Endothelial cell of hepatic sinusoid (primary cell): ENCODE data around the gene GAMT.

Source experiments
- in situ Hi-C: cut with HindIII; loops from 2 replicates; pipeline ENCODE4 v1.10.0; 2017; ENCODE audit warnings: low sequenced_read_pairs

The GAMT gene

GRCh38 chr19:1402411-1403070 lies 1.2 kb upstream of the GAMT start:
- in situ Hi-C loops = no loop called here

GRCh38 chr19:1401889-1402217 lies 511 bp upstream of the GAMT start:
- in situ Hi-C loops = no loop called here

DNA sequence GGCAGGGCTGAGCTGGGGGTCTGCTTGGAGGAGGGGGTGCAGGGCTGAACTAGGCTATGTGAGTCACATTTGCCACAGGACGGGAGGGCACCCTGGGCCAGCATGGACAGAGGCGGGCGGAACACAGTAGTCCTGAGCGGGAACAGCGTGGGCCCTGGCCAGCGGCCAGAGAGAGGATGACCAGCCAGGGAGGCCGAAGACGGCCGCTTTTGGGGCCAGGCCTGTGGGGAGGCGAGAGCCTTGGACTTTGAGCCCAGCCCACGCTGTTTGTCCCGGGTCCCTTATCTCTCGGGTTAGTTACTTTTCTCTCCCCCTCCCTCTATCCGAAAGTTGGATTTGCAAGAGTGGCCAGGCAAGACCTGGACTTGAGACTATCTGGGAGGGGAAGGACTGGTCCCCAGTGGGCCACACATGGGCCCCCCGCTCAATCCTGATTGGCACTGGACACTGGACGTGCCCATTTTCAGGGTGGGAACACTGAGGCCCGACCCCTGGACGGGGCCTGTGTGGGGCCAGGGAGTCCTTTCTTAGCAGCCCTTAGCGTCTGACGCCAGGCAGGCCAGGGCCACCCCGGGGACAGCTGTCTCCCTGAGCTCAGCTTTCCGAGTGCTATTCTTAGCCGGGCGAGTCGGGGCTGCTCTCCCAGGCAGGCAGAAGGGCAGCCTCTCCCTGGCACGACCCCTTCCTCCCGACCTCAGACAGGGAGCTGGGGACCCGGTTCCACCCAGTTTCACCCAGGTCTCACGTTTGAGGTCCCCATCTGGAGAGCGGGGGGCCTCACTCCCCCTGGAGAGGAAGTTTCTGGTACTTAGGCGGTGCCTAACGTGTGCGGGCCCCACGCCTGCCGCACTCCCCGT lies 833 bp downstream of the GAMT start:
- in situ Hi-C loops = no loop called here

DNA sequence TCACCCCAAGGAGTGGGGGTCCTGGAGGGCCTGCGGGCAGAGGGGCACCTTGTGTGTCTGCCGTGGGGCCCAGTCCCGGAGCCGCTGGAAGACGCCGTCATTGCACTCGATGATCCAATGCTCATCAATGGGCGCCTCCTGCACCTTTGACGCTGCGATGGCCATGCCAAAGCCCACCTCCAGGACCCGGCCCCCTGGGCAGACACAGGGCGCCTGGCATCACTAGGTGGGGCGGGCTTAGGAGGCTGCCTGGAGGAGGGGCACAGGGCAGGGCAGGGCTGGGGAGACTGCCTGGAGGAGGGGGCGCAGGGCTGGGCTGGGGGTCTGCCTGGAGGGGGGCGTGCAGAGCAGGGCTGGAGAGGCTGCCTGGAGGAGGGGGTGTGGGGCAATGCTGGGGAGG lies 1.6 kb downstream of the GAMT start:
- in situ Hi-C loops = loop anchor here (5.0 kb wide), 1 partner anchor 77 kb away; no protein-coding TSS in a partner anchor

GRCh38 chr19:1399079-1399478 lies 2.3 kb downstream of the GAMT start:
- in situ Hi-C loops = loop anchor here (5.0 kb wide), 1 partner anchor 77 kb away; no protein-coding TSS in a partner anchor

DNA sequence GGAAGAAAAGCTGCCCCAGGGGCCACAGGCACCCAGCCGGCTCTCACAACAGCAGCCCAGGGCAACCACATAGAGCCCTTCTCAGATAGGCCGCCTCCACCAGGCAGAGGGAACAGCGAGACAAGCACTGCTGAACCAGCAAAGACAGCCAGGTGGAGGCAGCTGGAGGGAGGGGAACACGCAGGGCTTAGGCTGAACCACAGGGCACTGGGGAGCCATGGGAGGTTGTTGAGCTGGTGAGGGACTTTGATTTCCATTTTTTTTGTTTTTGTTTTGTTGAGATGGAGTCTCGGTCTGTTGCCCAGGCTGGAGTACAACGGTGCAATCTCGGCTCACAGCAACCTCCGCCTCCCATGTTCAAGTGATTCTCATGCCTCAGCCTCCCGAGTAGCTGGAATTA lies 3.5 kb downstream of the GAMT start:
- in situ Hi-C loops = loop anchor here (5.0 kb wide), 1 partner anchor 76 kb away; no protein-coding TSS in a partner anchor

DNA sequence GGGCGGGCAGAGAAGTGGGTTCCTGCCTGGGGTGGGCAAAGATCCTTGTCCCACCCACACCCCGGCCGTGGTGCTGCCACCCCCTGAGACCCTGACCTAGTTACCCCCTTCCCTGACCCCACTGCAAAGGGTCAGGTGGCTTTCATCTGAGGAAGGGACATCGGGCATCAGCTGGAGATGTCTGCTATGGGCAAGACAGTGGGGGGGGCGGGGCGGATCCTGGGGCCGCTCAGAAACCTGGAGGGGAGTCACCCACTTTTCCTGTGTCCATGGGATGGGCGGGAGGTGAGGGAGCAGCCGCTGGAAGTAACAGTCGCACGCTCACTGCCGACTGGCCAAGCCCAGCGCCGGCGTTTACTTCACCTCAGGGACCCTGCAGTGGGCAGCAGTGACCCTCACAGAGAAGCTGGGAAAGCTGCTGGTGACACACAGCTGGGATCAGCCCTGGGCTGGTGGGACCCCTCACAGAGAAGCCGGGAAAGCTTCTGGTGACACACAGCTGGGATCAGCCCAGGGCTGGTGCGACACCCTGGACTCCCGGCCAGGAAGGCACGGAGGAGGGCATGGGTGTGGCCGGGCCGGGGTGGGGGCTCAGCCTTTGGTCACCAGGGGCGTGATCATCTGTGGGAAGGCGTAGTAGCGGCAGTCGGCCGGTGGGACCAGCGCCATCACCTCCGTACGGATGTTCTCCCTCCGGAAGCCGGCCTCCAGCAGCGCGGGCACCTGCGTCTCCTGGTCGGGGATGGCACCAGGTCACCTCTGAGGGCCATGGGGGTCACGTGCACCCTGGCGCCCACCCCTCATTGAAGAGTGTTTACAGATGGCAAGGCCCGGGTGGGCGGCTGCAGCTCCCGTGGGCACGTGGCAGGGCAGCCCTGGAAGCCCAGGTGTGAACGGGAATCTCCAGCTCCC lies 4.3 kb downstream of the GAMT start:
- in situ Hi-C loops = loop anchor here (5.0 kb wide), 1 partner anchor 75 kb away; no protein-coding TSS in a partner anchor

GRCh38 chr19:1396019-1396767 lies 5.1 kb downstream of the GAMT start:
- in situ Hi-C loops = loop anchor here (5.0 kb wide), 1 partner anchor 74 kb away; no protein-coding TSS in a partner anchor

DNA sequence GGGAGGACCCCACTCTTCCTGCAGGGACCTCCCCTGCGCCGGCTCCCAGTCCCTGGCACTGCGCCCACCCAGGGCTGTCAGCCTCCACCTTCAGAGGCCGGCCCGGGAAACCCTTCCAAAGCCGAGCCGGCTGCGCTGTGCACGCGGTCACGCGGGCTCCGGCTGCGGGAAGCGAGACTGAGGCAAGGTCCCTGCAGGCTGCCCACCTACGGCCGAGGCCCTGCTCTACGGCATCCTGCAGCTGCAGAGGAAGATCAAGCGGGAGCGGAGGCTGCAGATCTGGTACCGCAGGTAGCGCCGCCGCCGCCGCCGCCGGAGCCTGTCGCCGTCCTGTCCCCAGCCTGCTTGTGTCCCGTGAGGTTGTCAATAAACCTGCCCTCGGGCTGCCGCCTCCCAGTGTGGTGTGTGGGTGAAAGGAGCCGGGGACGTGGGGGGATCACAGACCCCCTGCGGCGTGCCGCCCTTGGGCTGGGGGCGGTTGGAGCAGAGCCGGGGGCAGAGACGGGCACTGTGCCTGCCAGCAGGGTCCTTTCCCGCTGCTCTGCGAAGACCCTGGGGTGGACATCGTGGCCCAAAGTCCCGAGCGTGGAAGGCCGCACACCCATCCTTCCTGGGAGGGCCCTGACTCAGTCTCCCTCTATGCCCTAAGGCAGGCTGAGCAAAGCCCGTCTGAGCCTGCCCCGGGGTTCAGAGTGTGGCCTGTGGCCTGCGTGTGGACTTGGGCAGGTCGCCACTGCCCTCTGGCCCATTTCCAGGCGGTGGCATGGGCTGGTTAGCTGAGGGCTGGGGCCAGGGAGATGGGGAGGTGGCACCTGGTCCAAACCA lies 5.9 kb downstream of the GAMT start:
- in situ Hi-C loops = loop anchor here (5.0 kb wide), 1 partner anchor 73 kb away; no protein-coding TSS in a partner anchor

DNA sequence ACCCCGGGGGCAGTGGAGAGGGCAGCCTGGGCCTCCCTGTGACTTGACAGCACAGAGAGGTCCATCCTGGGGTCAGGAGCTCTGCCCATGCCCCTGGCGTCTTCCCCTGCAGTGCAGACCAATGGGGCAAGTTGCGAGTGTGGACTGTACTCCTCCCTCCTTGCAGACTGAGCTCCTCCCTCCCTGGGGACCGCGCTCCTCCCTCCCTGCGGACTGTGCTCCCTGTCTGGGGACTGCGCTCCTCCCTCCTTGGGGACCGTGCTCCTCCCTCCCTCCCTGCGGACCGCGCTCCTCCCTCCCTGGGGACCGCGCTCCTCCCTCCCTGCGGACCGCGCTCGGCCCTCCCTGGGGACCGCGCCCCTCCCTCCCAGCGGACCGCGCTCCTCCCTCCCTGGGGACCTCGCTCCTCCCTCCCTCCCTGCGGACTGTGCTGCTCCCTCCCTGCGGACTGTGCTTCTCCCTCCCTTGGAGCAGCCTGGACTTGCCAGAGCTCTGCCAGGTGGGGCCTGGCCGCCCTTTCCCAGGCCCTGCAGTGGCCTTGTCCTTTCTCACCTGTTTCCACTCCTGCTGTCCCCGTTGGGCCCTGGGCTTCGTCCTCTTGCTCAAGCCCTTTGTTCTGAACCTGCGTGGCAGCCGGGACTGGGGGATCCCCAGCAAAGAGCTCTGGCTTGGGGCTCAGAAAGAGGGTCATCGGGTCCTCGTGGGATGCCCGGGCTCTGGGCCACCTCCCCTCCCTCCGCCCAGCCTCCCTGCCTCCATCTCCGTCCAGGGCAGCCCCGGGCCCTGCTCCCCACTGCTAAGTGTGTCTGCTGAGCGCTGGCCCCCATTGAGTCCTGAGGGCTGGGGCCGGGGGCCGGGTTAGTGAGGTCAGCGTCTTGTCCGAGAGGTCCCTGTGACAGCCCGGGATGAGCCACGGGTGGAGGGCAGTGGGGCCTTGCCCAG lies 6.8 kb downstream of the GAMT start:
- in situ Hi-C loops = loop anchor here (5.0 kb wide), 1 partner anchor 72 kb away; no protein-coding TSS in a partner anchor

DNA sequence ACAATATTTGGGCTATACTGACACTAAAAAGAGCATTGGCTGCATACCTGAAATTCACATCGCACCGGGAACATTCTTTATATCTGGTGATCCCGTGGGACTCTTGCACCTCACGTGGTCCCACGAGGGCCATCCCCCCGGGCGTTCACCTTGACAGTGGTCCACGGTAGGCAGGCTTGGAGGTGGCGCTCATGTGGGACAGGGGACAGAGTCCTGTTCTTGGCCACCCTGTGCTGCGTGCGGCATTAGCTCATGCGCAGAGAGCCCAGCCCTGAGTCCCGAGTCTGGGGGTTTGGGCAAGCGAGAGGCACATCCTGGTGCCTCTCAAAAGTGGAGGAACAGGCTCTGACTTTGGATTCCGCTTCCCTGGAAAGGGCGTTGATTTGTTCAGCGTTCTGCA lies 7.5 kb downstream of the GAMT start:
- in situ Hi-C loops = no loop called here

DNA sequence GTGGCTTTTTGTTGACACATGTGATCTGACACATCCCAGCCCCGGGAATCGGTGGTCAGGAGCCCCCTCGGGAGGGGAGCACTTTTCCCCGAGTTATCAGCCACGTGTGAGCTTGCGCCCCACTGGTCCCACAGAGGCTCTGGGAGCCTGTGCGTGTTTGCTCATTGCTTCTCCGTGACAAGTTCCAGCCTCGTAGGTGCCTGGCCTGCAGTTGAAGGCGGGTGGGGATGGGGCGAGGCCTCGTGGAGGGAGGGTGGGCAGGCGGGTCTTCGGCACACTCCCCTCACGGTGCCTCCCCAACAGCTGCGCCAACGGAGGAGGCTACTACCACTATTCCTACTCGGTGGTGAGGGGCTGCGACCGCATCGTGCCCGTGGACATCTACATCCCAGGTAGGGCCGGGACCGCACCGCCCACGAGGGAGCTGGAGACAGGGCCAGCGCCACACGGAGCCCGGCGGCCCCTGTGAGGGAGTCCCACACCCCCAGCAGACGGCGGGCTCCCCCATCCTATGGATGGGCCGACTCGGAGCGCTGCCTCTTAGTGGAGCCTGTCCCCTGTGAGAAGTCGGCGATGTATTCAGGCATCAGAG lies 8.3 kb downstream of the GAMT start:
- in situ Hi-C loops = no loop called here

DNA sequence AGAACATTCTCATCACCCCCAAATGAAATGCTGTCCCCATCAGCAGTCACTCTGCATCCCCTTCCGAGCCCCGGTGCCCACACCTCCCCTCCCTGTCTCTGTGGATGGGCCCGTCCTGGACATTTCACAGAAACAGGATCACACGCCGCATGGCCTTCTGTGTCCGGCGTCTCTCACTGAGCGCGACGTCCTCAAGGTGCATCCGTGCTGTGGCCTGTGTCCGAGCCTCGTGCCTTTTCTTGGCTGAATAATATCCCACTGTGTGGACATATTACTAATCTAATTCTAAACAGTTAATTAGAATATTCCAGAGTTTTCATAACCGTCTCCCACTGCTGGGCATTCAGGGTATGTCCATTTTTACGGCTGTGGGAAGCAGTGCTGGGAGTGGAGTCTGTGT lies 8.9 kb downstream of the GAMT start:
- in situ Hi-C loops = no loop called here

GRCh38 chr19:1390890-1391423 lies 10.4 kb downstream of the GAMT start:
- in situ Hi-C loops = no loop called here

DNA sequence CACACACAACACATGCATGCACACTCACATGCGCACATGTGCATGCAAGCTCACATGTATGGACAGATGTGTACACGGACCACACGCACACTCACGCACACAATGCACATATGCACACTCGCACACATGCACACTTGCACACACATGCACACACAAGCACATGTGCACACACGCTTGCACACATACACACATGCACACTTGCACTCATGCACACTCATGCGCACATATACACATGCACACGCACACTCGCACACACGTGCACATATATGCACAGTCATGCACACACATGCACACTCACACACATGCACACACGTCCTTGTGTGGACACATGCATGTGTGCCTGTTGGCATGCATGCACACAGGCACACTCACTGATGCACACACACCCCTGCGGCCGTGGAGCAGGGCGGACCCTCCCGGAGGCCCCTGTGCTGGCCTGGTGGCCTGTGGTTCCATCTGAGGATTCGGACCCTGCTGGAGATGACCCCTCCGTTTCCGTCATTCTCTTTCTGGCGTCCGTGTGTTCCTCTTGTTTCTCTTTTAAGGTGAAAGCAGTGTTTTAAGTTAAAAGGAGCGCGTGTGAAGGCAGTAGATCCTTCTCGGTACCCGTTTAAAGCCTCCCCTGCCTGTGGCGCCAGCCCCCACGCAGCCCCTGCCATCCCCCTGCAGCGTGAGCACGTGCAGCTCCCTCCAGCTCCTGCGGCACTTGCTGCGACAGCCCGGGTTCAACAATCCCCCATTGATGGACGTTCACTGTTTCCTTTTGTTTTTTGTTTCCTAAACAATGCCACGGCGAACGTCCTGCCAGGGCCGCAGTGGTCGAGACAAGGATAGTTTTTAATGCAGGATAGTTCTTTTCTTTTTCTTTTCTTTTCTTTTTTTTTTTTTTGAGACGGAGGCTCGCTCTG lies 12.1 kb downstream of the GAMT start:
- in situ Hi-C loops = no loop called here

GRCh38 chr19:1388637-1389026 lies 12.7 kb downstream of the GAMT start:
- in situ Hi-C loops = no loop called here
